T-cell (primary cell): ENCODE results near the gene PFDN5. TPM values are rescaled to one million over a fixed set of nuclear protein-coding genes. Genes with fewer than 3 reads are reported as not detected.

Experiments used
- ATAC-seq, 4 experiments: fragments of 200-7000 bp in 3 of 4; fragments of 150-1000 bp in 1 of 4; cut with Tn5 transposase; replicated peaks in 1 of 4; 1 replicate in 3 of 4; 2 replicates in 1 of 4; pipeline ENCODE4 v1.10.0; 2021; ENCODE audit warnings: moderate library complexity in 3 of 4, mild to moderate bottlenecking in 2 of 4, moderate number of reproducible peaks in 1 of 4
- CTCF ChIA-PET, 2 donors: fragments of 300-600 bp; sonication (Branson Sonifier 250); formaldehyde crosslinking; loops; one replicate each; lab custom pipeline; 2022; ENCODE audit warnings: antibody characterized with exemption in 2 of 2; lab: Charles Lee
- POLR2A ChIA-PET, 2 donors: fragments of 300-600 bp; sonication (Branson Sonifier 250); formaldehyde crosslinking; loops; one replicate each; lab custom pipeline; 2022; ENCODE audit warnings: antibody characterized with exemption in 2 of 2; lab: Charles Lee
- DNase-seq, 35 experiments: peaks; one replicate each; pipeline versions ENCODE4 v3.0.0 to v3.0.0-alpha.2; 2013 to 2023
- H3K27ac ChIP-seq: one replicate; pipeline ENCODE4 v1.5.1; 2013; ENCODE audit warnings: low read length
- H3K27me3 ChIP-seq, 2 experiments: replicated peaks in 1 of 2; 1 replicate in 1 of 2; 2 replicates in 1 of 2; pipeline versions ENCODE4 v1.6.1 to v1.7.0; 2013; ENCODE audit warnings: low read length in 1 of 2, mixed read lengths in 1 of 2; ENCODE audit not compliant: control insufficient read depth in 2 of 2, insufficient read depth in 2 of 2; ENCODE audit errors: extremely low read depth in 1 of 2
- H3K36me3 ChIP-seq, 2 donors: 1 replicate in 1 of 2; 2 replicates in 1 of 2; pipeline versions ENCODE4 v1.6.1 to v1.7.0; 2013; ENCODE audit warnings: low read length in 1 of 2; ENCODE audit not compliant: control insufficient read depth in 2 of 2, insufficient read depth in 1 of 2; ENCODE audit errors: extremely low read depth in 1 of 2
- H3K4me1 ChIP-seq, 2 experiments: 1 replicate in 1 of 2; 2 replicates in 1 of 2; pipeline versions ENCODE4 v1.6.1 to v1.7.0; 2013; ENCODE audit warnings: low read length in 2 of 2, mixed read lengths in 1 of 2; ENCODE audit not compliant: insufficient read depth in 2 of 2, control insufficient read depth in 1 of 2; ENCODE audit errors: extremely low read depth in 1 of 2
- H3K4me3 ChIP-seq, 2 donors: 1 replicate in 1 of 2; 2 replicates in 1 of 2; pipeline versions ENCODE4 v1.5.1 to v1.7.0; 2013; ENCODE audit warnings: mild to moderate bottlenecking in 2 of 2, low read length in 1 of 2, moderate library complexity in 1 of 2; ENCODE audit not compliant: control insufficient read depth in 1 of 2; ENCODE audit errors: extremely low read depth in 1 of 2
- H3K9me3 ChIP-seq: 2 replicates; pipeline ENCODE4 v1.7.0; 2013
- H3K27ac Mint-ChIP-seq, 2 donors: one replicate each; pipeline ENCODE4 v1.8.0; 2020 to 2021; ENCODE audit warnings: mild to moderate bottlenecking in 2 of 2, mixed read lengths in 2 of 2
- H3K27me3 Mint-ChIP-seq, 2 donors: one replicate each; pipeline ENCODE4 v1.8.0; 2021 to 2022; ENCODE audit warnings: mixed read lengths in 2 of 2
- H3K36me3 Mint-ChIP-seq: one replicate; pipeline ENCODE4 v1.8.0; 2021; ENCODE audit warnings: mixed read lengths
- H3K4me1 Mint-ChIP-seq, 3 donors: one replicate each; pipeline ENCODE4 v1.8.0; 2020 to 2022; ENCODE audit warnings: mixed read lengths in 3 of 3, mild to moderate bottlenecking in 1 of 3
- H3K4me3 Mint-ChIP-seq, 3 donors: one replicate each; pipeline ENCODE4 v1.8.0; 2020 to 2022; ENCODE audit warnings: mild to moderate bottlenecking in 3 of 3, mixed read lengths in 3 of 3, moderate library complexity in 3 of 3
- H3K9me3 Mint-ChIP-seq, 3 donors: one replicate each; pipeline ENCODE4 v1.8.0; 2020 to 2022; ENCODE audit warnings: mixed read lengths in 3 of 3
- WGBS: methylation state at CpG from one replicate; pipeline ENCODE4 v1.1.5; 2013; ENCODE audit warnings: missing lambda C conversion rate; ENCODE audit not compliant: insufficient coverage; 5-methylcytosine and 5-hydroxymethylcytosine counted together
- total RNA-seq, 35 experiments: library from RNA in 6 of 35; stranded (reverse) in 6 of 35; fragments of 120-200 nt in 1 of 35; gene quantifications; one replicate each; pipeline versions ENCODE4 v1.2.1 to v1.2.4 and lab custom pipeline; 2013 to 2026

PFDN5 gene
- total RNA-seq, 5 donors from 2014 or later (not counting 1 experiment from before 2014, with no cell fraction given) = 591 to 643 (median 612) TPM

DNA sequence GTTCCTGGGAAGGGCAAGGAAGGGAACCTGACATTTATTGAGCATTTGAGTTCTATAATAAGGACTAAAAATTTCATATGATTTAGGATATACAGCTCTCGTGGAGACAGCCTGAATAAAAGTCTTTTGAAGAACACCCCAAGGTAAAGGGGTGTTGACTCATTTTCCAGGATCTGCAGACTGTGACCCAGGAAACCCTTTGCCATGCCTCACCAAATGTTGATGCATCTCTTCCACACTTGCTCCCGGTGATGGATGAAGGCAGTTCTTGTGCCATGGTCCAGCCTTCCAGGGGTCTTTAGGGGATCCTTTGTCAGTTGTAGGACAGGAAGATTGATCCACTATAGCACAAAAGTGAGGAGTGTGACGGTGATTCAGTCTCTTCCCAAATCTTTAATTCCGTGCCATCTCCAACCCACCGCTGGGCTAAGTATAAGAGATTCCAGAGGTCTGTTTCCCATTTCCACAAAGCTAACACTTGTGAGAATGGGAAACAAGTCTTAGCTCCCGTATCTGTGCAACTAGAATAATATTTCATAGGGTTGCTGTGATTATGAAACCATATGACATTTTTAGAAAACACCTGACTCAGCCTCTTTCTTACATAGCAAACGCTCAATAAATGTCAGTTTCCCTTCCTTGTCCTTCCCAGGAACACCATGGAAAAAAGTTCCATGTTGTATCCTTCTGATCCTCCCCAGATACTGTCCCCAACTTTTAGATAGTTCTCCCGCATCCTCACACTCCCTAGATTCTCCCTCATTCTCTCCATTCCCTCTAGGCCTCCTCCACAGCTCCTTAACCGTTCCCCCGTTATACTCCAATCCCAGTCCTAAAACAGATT is 25.2 kb downstream of the PFDN5 start:
- H3K4me3 Mint-ChIP-seq = peak overlapping the region; percentile 95 to 97 (median 96)
- POLR2A ChIA-PET = interaction anchor here in 1 of 2 donors (0.6 to 2.2 kb wide), 7 partner anchors 22 to 254 kb away, joined by 3 to 9 read pairs (median 3); partner anchors contain the start of genes MYG1, PFDN5, PRR13 and TARBP2
- WGBS = 7% methylated on average over 4 of the region's 10 CpGs

DNA sequence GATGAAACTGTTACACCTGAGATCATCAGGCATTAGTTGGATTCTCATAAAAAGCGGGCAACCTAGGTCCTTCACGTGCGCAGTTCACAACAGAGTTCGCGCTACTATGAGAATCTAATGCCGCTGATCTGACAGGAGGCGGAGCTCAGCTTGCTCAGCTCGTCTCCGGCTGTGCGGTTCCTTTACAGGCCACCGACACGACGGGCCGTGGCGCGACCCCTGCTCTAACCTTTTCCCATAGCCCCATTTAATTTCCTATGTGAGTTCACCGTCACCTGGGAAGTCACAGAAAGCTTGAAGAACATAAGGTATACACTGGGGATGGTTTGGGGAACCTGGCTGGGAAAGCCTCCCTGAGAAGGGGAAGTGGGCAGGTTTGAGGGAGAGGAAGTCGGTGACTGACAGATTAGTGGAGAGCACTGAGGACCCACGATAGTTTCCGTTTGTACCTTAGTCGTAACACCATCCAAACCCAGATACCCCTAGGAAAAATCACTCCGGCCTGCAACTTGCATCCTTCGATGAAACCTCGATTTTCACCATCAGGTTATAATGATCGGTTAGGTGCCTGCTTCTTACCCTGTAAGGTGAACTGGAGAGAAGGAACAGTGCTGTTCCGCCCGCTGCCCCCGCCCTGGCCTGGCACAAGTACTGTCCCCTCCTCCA is 28.9 kb downstream of the PFDN5 start:
- peaks cover 0 to 5% of the 10 kb centered on the region in 2 donors for H3K27me3 Mint-ChIP-seq
- H3K27me3 ChIP-seq = peaks cover 0 to 14% of the 10 kb centered on the region in 2 experiments
- peaks cover 37 to 45% (median 42%) of the 10 kb centered on the region in 3 donors for H3K4me1 Mint-ChIP-seq
- peak overlapping the region; percentile 96 to 98 for H3K27ac Mint-ChIP-seq
- POLR2A ChIA-PET = interaction anchor here in 1 of 2 donors (0.9 kb wide), 1 partner anchor 94 kb away, joined by 7 read pairs; no protein-coding TSS in a partner anchor
- H3K4me3 Mint-ChIP-seq = peak overlapping the region; percentile 88 to 93 (median 90)
- peak in 33 of 35 experiments; percentile 20 to 71 (median 46) for DNase-seq
- peak overlapping the region; percentile 66 to 71 for H3K4me3 ChIP-seq
- WGBS = 0% methylated on average over 7 of the region's 28 CpGs
- H3K9me3 ChIP-seq = no peaks in the 10 kb centered on the region
- peak; percentile 44 to 52 (median 48) for ATAC-seq
- peaks cover 0 to 6% of the 10 kb centered on the region in 2 donors for H3K36me3 ChIP-seq
- no peaks in the 10 kb centered on the region for H3K36me3 Mint-ChIP-seq
- CTCF ChIA-PET = interaction anchor here (0.7 to 3.5 kb wide), 17 partner anchors 11 to 185 kb away, joined by 3 to 26 read pairs (median 4); partner anchors contain the start of genes PFDN5 (in 2 of the 2), CSAD (in 1 of the 2), ESPL1 (in 1 of the 2) and MYG1 (in 1 of the 2)
- H3K9me3 Mint-ChIP-seq = no peaks in the 10 kb centered on the region
- peak overlapping the region; percentile 81 for H3K27ac ChIP-seq
- peaks cover 23 to 53% of the 10 kb centered on the region in 2 experiments for H3K4me1 ChIP-seq

More for the DNA sequence above, 25.2 kb downstream of the PFDN5 start:
- no peaks in the 10 kb centered on the region for H3K9me3 Mint-ChIP-seq
- Histone ChIP-seq H3K4me1 (peaks cover 23 to 45% of the 10 kb centered on the region in 2 experiments), H3K9me3 (no peaks in the 10 kb centered on the region), H3K27ac (peak overlapping the region; percentile 66), H3K36me3 (peaks cover 0 to 23% of the 10 kb centered on the region in 2 donors), H3K4me3 (peak overlapping the region; percentile 80 to 95), H3K27me3 (no peaks in the 10 kb centered on the region)
- H3K27me3 Mint-ChIP-seq = no peaks in the 10 kb centered on the region
- ATAC-seq (no peak), DNase-seq (no peak)
- H3K36me3 Mint-ChIP-seq = peaks cover 12% of the 10 kb centered on the region
- CTCF ChIA-PET = interaction anchor here (0.5 to 4.1 kb wide), 54 partner anchors 7 to 1090 kb away, joined by 3 to 53 read pairs (median 4); partner anchors contain the start of genes PFDN5 (in 2 of the 2), ATF7 (in 1 of the 2), CSAD (in 1 of the 2) and EIF4B (in 1 of the 2)
- H3K4me1 Mint-ChIP-seq = peaks cover 40 to 47% (median 40%) of the 10 kb centered on the region in 3 donors
- peak overlapping the region; percentile 97 to 98 for H3K27ac Mint-ChIP-seq

DNA sequence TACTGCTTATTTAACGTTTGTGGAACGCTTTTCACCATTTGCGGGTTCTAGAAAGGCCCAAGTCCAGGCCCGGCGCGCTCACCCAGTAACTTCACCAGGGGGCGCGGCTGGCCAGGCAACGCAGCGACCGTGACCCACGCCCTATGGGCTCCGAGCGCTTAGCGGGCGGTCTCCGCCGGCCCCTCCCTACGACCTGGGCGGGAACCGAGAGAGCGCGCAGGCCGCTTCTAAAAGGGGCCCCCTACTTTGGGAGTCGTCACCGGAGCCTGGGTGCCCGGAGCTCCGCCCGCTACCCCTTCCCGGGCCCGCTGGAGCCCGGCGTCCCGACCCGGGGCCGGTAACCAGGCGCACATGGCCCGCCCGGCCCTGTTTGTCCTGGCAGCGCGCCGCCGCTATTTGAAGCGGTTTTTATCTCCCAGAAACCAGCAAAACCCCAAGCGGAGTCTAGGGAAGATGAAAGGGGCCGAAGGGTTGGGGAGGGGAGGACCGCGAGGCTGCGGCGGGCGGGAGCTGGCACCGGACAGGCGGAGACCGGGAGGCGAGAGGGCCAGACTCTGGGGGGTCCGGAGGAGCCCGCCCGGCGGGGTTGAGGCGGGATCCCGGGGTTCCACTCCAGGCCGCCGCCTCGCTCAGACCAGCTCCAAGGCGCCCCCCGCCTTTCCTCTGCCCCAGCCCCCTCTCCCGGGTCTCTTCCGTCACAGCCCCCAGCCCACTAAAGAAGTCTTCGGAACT is 29.6 kb downstream of the PFDN5 start:
- Mint-ChIP-seq H3K4me3 (peak overlapping the region; percentile 88 to 93 (median 90)), H3K36me3 (no peaks in the 10 kb centered on the region), H3K4me1 (peaks cover 37 to 42% (median 42%) of the 10 kb centered on the region in 3 donors), H3K27me3 (peaks cover 0 to 5% of the 10 kb centered on the region in 2 donors), H3K9me3 (no peaks in the 10 kb centered on the region), H3K27ac (peak overlapping the region; percentile 96 to 98)
- peak overlapping the region; percentile 81 for H3K27ac ChIP-seq
- H3K36me3 ChIP-seq = peaks cover 0 to 2% of the 10 kb centered on the region in 2 donors
- peak; percentile 43 to 87 (median 66) for DNase-seq
- POLR2A ChIA-PET = no interaction called here
- under 1% methylated on average over 53 of the region's 69 CpGs for WGBS
- H3K4me1 ChIP-seq = peaks cover 23 to 53% of the 10 kb centered on the region in 2 experiments
- CTCF ChIA-PET = interaction anchor here (0.9 to 3.5 kb wide), 8 partner anchors 11 to 176 kb away, joined by 3 to 26 read pairs (median 5); partner anchors contain the start of genes PFDN5 (in 2 of the 2), MYG1 (in 1 of the 2), SP7 (in 1 of the 2) and TARBP2 (in 1 of the 2)
- no peaks in the 10 kb centered on the region for H3K9me3 ChIP-seq
- peaks cover 0 to 15% of the 10 kb centered on the region in 2 experiments for H3K27me3 ChIP-seq
- ATAC-seq = peak; percentile 57 to 69 (median 67)
- H3K4me3 ChIP-seq = peak overlapping the region; percentile 66 to 71

DNA sequence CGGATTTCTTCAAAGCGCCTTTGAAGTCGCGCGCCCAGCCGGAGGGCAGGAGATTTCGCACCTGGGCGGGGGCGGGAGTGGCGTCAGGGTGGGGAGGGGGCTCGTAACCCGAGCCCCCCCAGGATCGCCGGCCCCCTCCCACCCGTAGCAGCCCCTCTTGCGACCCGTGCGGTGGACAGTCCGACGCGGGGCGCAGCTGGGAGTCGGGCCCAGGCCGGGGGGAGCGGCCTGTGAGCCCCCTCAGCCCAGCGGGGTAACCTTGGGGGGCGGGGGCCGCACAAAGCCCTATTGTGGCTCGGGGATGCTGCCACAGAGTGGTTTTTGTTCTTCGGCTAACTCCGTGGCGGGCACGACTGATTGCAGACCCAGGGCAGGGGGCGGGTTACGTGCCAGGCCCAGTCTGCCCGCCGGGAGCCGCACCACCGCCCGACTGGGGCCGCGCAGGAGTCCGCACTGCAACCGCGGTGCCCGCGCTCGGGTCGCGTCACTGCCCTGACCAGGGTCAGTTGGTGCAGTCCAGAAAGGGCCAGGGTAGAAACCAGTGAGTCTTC is 30.2 kb downstream of the PFDN5 start:
- no peaks in the 10 kb centered on the region for H3K9me3 ChIP-seq
- Mint-ChIP-seq H3K27me3 (peaks cover 0 to 7% of the 10 kb centered on the region in 2 donors), H3K36me3 (no peaks in the 10 kb centered on the region), H3K4me3 (peak overlapping the region; percentile 69 to 88 (median 79)), H3K4me1 (peaks cover 30 to 40% (median 36%) of the 10 kb centered on the region in 3 donors), H3K9me3 (no peaks in the 10 kb centered on the region), H3K27ac (peak overlapping the region in 1 of 2 donors; percentile 80)
- peak overlapping the region; percentile 66 to 71 for H3K4me3 ChIP-seq
- DNase-seq (peak in 3 of 35 experiments; percentile 14 to 38 (median 27)), ATAC-seq (no peak)
- ChIA-PET POLR2A (interaction anchor here in 1 of 2 donors (0.6 to 0.7 kb wide), 2 partner anchors 350 to 1188 kb away, joined by 3 to 13 read pairs; partner anchors contain the start of gene ATP5MC2), CTCF (interaction anchor here (0.9 to 3.5 kb wide), 3 partner anchors 10 to 26 kb away, joined by 3 to 26 read pairs (median 5); partner anchors contain the start of genes MYG1 (in 1 of the 2) and SP7 (in 1 of the 2))
- H3K27me3 ChIP-seq = peaks cover 0 to 21% of the 10 kb centered on the region in 2 experiments
- peak overlapping the region; percentile 81 for H3K27ac ChIP-seq
- no peaks in the 10 kb centered on the region for H3K36me3 ChIP-seq
- 2% methylated on average over 32 of the region's 50 CpGs for WGBS
- peaks cover 20 to 49% of the 10 kb centered on the region in 2 experiments for H3K4me1 ChIP-seq

DNA sequence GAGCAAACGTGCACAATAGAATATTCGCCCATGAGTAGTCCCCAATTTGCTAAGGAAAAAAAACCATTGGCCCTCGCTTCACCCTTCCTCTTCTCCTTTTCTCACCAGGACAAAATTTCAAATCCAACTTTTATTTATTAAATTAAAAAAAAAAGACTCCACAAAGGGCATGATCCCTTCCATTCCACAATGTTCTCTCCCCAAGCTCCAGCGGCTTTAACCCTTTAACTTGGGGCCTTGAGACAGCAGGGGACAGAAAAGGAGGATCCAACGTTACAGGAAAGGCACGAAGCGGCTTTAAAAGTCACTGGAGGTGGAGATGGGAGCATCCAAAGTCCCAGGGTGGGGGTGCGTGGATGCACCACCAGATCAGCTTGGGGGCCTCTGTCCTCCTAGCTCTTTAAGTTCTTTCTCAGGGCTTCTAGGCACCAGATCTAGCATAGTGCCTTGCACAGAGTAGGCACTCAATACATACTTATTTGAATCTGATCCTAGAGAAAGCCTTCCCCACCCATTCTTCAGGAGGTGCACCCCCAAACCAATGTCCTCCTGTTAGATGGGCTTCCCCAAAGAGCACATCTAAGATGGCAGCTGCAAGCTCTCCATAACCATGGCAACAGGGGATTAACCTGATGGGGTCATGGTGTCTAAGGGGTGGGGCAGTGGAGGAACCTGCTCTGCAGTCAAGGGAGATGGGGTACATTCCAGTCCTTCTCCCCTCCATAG is 31.3 kb downstream of the PFDN5 start:
- no peak overlapping the region for H3K4me3 ChIP-seq
- POLR2A ChIA-PET = interaction anchor here in 1 of 2 donors (0.6 to 0.7 kb wide), 2 partner anchors 88 to 135 kb away, joined by 3 read pairs; no protein-coding TSS in a partner anchor
- WGBS = 92% methylated on average over 7 of the region's 8 CpGs

More for the DNA sequence above, 31.3 kb downstream of the PFDN5 start:
- Histone ChIP-seq H3K27ac (no peak overlapping the region), H3K36me3 (no peaks in the 10 kb centered on the region), H3K9me3 (no peaks in the 10 kb centered on the region), H3K4me1 (peaks cover 16 to 41% of the 10 kb centered on the region in 2 experiments), H3K27me3 (peaks cover 0 to 27% of the 10 kb centered on the region in 2 experiments)
- DNase-seq = no peak
- peaks cover 0 to 7% of the 10 kb centered on the region in 2 donors for H3K27me3 Mint-ChIP-seq
- CTCF ChIA-PET = interaction anchor here in 1 of 2 donors (0.6 to 1.2 kb wide), 3 partner anchors 93 to 103 kb away, joined by 3 to 4 read pairs (median 3); no protein-coding TSS in a partner anchor
- H3K9me3 Mint-ChIP-seq = no peaks in the 10 kb centered on the region
- H3K4me1 Mint-ChIP-seq = peaks cover 20 to 30% (median 25%) of the 10 kb centered on the region in 3 donors
- no peaks in the 10 kb centered on the region for H3K36me3 Mint-ChIP-seq
- peak overlapping the region; percentile 69 to 79 (median 76) for H3K4me3 Mint-ChIP-seq
- H3K27ac Mint-ChIP-seq = peak overlapping the region in 1 of 2 donors; percentile 80
- no peak for ATAC-seq
